ENCODE measurements around the gene NOTCH1.

Gene NOTCH1

DNA sequence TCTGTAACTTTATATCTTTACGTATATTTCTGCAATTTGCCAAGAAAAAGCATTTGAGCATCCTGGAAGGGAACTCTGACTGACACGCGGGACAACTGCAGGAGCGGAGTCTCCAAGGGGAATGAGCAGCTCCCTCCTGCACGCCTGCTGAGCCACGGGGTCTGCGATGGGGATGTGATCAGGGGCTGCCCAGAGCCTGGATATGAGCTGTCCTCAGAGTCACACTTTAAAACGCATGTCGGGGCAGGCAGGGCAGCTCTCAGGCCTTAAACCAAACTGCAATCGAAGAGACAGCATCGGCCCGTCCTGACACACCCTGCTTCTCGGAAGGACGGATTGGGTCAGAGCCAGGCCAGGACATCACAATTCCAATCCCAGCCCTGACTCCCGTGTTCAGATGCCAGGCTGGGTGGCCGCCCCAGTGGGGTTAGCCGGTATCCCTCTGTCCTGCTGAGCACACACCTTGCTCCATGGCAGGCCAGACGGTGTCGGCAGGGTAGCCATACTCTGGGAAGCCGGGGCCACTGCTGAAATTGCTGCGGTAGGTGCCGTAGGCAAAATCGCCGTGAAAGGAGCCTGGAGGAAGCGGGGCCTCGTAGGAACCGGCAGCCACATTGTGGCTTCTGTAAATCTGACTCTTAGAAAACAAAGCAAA lies 80.2 kb downstream of the NOTCH1 start:
- no peak for DNase-seq (ENCODE audit: low read depth)

DNA sequence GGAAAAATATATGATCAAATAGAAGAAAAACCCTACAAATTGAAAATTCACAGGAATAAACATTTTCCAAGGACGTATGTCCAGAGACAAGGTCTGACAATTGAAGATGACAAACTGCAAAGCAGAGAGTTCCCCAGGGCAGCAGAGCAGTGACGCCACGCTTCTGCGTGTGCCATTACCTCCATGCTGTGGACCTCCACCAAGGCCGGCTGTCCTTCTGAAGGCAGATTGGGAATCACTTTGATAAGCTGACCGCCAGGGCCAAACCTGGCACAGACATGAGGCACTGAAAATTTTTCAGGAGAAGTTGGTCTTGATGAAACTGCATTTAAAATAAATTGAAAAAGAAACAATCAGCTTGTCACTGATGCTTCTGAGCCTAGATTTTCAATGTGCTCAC lies 81.6 kb downstream of the NOTCH1 start:
- no peak for DNase-seq (ENCODE audit: low read depth)

DNA sequence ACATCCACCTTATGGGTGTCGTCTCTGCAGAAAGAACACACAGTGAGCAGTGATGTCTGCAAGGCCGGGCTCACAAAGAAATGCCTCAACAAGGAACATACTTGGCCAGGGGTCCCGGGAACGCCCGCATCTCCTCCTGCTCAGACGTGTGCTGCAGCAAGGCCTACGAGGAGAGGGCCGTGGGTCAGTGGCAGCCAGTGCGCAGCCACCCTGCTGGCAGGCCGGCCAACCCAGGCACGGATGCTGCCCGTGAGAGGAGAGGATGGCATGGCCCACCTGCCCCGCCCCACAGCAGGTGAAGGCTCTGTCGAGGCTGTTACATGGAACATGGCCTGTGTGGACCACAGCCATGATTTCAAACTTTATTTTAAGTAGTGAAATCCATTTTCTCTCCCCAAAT lies 82.3 kb downstream of the NOTCH1 start:
- no peak for DNase-seq (ENCODE audit: low read depth)

DNA sequence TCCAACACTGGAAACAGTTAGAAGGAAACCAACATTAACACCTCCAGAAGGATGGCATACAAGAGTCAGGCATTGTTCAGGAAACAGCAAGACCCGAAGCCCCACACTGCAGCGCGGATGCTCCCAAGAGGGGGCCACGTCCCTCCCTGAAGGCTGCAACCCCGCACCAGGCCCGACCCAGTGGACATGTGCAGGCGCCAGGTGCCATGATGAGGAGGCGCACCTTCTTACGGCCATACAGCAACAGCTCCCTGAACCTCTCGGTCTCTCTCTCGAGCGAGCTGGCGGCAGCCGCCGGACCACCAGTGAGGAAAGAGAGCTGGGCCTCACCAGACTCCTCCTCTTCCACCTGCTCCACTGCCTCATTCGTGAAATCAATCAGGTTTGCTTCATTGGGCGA lies 83.2 kb downstream of the NOTCH1 start:
- no peak for DNase-seq (ENCODE audit: low read depth)

DNA sequence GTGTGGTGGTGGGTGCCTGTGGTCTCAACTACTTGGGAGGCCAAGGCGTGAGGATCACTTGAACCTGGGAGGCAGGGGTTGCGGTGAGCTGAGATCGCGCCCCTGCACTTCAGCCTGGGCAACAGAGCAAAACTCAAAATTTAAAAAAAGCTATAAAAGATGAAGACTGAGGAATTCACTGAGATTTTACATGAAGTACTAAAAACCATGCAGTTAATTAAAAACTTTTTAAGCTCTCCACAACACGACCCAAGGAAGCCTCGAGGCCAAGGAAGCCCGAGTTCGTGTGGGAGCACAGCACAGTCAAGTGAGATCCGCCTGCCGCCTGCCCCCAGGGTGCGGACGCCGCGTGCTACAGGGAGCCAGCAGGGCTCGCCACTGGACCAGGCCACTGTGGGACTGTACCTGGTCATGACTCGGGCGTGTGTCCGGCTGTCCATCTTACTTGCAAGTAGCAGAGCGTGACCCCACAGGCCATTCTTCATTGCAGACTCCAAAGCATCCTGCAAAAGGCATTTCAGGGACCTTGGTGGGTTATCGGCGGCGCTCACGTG lies 85.0 kb downstream of the NOTCH1 start:
- no peak for DNase-seq (ENCODE audit: low read depth)

DNA sequence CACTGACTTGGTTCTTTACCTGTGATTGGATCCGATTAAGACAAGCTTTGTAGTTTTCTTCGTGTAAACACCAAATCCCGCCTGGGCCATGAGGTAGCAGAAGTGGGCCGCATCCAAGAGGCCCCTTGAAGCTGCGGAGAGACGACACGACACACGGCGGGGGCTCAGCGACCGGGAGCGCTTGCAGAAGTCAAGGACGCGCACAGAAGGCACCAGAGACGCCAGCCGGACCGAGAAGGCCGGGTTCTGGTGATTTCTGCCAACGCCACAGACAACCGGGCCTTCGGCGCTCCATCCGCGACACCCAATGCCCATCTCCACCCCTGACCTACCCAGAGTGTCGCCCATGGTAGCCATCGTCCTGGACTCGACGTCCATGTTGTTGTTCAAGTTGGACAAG lies 86.4 kb downstream of the NOTCH1 start:
- no peak for DNase-seq (ENCODE audit: low read depth)

DNA sequence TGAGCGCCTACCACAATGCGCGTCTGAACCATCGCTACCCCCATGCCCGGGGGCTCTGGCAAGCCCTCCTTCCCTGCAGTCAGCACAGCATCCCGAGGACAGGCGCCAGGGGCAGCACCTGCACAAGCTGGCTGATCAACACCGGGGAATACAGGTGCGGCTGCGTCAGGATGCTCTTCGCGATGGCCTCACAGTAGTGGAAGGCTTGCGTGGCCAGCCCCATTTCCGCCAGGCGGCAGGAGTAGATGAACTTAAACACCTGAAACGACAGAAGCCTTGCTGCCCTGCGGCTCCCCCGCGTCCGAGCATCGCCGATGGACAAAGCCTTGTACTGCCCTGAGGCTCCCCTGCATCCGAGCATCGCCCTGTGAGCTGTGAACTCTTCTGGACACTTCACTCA lies 88.5 kb downstream of the NOTCH1 start:
- no peak for DNase-seq (ENCODE audit: low read depth)

DNA sequence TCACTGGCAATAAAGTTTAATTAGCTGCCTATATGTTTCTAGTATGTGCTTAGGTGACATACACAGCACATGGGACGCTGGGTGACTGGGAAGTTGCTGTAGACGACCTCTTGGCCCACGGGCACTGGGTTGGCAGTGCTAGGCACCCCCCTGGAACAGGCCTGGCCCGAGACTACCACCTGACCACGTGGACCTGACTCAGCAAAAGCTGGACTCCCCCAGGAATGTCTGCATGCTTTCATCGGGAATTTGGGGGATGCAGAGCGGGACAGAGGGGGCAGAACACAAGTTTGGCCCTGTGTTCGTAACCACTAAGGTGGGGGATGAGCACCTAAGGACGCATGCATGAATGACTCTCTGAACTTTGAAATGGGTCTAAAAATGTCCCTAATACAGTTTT lies 89.6 kb downstream of the NOTCH1 start:
- no peak for DNase-seq (ENCODE audit: low read depth)

DNA sequence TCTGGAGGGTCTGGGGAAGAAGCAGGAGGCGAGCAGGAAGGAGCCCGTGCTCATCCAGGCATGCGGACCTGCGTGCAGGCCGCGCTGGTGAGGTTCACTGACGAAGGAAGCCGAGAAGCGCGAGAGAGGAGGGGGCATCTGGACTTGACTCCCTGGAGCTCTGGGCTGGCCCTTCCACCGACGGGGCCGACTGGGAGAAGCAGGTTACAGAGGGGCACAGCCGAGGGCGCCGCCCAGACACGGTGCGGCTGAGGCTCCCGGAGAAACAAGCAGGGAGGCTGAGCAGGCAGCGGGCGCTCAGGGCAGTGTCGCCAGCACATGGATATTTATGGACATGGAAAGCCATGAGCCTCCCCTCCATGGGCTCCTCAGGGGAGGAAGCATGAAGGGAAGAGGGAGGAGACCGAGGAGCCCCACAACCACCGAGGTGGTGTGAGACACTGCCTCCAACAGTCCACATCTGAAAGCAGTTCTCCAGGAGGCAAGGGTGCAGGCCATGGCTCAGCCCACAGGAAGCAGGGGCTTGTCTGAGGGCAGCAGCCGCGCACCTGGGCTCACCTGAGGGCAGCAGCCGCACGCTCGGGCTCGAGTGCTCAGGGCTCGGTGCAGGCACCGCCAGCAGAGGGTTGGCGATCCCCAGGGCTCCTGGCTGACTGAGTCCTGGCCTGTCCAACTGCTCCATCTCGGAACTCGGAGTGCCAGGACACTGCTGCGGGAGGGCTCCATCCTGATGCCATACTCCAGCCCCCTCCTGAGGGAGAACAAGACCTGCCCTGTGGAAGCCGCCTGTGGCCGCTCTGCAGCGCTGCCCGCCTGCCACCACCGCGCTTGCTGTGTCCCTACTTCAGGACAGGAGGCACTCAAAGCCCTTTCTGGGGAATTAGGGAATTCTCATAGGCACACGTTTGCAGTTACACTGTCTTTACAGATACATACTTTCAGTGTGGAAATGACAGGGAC lies 90.5 kb downstream of the NOTCH1 start:
- DNase-seq (ENCODE audit: low read depth): no peak

DNA sequence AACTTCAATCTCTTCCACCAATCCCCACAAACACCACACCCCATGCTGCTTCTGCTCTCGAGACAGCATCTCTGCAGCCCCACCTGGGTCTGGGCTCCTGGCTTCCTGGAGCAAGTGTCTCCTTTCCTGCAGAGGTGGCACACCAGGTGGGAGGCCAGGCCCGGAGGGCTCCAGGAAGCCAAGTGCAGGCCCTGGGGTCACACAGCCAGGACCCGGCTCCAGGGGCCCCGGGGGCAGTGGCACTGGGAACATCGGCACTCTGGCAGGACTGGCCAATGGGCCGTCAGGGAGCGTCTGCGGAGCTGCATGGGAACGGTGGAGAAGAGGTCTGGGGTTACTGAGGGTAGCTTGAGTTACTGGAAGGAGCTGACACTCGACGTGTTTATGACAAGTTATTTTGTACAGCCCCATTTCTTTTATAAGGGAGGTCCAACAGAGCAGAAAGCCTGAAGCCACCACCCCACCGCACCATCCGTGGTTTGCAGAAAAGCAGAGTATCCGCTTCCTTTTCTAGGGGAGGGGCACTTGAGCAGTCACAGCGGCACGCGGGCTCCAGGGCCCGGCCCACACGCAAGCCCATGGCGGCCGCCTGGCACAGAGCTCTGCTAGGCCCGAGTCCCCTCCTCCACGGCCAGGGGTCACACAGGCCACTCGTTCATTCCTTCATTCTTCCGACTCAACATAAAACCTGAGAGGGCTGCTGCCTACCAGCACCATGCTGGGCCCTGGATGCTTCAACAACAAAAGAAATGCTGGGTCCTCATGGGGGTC lies 91.6 kb downstream of the NOTCH1 start:
- no peak for DNase-seq (ENCODE audit: low read depth)

DNA sequence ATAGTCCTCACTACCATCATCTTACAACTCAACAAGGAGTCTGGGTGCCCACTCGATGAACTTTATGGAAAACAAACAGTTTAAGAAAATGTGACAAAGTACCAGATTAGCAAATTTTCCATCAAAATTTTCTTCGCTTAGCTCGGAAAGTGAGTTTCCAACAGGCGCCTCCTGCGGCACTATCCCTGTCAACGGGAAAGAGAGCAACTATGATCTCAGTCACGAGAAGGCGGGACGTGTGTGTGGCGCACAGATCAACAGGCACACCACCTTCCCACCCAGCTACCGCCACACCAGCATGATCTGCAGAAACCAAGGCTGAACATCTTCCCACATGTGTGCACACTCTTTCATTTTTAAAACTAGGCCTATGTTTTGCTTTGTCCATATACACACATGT lies 92.5 kb downstream of the NOTCH1 start:
- no peak for DNase-seq (ENCODE audit: low read depth)

DNA sequence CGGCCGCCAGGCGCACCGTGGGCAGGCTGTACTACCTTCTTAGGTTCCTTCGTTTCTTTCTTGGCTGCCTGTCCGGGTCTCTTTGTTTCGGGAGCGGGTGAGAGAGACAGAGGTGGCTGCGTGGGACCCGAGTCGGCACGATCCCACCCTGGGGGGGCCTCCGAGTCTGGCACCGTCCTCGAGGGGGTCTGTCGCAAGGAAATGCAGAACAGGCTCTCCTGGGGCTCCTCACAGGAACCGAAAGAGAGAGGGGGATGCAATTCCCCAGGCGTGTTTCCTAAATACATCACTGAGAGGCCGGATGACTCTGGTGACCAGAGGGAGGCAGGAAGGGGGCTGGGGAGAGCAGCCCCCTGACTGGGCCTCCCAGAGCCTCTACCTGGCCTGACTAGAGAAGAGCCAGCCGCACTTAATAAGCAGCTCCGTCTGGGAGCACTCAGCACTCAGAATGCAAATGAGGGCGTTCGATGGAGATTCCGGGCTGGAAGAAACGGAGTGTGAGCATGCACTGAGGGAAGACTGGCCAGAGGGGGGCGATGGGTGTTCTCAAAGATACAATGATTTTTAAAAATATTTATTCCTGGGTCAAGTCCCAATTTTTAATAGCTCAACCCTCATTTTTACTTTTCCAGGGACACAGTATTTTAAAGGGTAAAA lies 94.5 kb downstream of the NOTCH1 start:
- DNase-seq (ENCODE audit: low read depth): no peak

DNA sequence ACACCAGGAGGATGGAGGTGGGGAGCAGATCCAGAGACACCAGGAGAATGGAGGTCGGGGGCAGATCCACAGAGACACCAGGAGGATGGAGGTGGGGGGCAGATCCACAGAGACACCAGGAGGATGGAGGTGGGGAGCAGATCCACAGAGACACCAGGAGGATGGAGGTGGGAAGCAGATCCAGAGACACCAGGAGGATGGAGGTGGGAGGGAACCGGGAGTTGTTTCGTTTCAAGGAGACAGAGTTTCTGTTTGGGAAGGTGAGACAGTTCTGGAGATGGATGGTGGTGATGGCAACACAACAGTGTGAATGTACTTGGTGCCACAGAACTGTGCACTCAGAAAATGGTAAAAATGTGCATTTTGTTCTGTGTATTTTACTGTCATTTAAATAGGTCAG lies 97.2 kb downstream of the NOTCH1 start:
- DNase-seq (ENCODE audit: low read depth): no peak

DNA sequence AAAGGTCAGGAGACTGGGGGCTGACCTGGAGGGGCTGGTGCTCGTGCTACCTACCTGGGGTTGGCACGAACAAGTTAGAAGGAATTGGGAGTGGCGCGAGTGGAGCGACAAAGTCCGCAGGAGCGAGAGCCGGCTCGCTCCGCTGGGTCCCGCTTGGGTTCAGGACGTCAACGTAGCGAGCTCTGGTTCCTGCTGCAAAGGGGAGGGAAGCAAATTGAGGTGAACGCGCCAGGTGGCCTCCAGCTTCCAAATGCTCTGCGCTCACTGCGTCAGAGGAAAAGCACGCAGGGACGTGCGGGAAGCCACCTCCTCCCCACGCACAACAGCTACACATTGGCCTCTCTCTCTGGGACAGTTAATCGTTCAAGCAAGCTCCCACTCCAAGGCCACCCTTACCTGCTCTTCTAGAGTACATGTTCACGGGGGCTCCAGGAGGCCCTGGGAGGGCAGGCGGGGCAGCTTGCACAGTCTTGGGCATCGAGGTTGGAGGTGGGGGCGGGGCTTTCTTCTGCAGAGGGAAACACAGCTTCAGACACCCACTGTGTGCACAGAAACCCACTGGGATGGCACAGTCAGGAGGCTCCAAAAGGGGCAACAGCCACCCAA lies 98.6 kb downstream of the NOTCH1 start:
- DNase-seq (ENCODE audit: low read depth): no peak

DNA sequence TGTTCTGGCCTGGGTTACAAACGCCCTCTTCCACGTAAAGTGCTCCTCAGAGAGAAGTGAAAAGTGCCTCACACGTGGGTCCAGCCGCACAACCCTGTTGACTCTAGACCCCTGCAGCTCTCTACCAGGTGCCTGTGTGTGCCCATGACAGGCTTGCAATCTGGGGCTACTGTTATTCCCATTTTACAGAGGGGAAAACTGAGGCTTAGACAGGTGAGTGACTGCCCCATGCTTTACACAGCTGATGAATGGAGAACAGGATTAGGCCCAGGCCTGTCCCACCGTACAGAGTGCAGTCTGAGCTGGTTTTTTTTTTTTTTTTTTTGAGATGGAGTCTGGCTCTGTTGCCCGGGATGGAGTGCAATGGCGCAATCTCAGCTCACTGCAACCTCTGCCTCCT lies 100.0 kb downstream of the NOTCH1 start:
- no peak for DNase-seq (ENCODE audit: low read depth)
